ENCODE measurements around the gene CEP57. TPM values are rescaled to one million over a fixed set of nuclear protein-coding genes. Genes with fewer than 3 reads are reported as not detected.
"Not testable (repeated sequence)": the region's sequence is repeated elsewhere in the genome, so short reads cannot be mapped to it uniquely, and the experiment has no call there.

Gene CEP57
- total RNA-seq, 4 donors from 2014 or later: 18.6 to 30.1 (median 23.8) TPM

GRCh38 chr11:95850137-95850536 lies 59.8 kb downstream of the CEP57 start:
- Histone ChIP-seq H3K4me3 (no peak overlapping the region), H3K27ac (no peak overlapping the region), H3K27me3 (no peaks in the 10 kb centered on the region), H3K4me1 (peaks cover 0 to 5% (median 0%) of the 10 kb centered on the region in 3 donors), H3K9me3 (no peaks in the 10 kb centered on the region), H3K36me3 (peaks cover 3 to 63% (median 5%) of the 10 kb centered on the region in 3 donors)
- no peak for DNase-seq
- intact Hi-C loops (cut with DNase I): no loop called here
- TF ChIP-seq, protein P1, sequence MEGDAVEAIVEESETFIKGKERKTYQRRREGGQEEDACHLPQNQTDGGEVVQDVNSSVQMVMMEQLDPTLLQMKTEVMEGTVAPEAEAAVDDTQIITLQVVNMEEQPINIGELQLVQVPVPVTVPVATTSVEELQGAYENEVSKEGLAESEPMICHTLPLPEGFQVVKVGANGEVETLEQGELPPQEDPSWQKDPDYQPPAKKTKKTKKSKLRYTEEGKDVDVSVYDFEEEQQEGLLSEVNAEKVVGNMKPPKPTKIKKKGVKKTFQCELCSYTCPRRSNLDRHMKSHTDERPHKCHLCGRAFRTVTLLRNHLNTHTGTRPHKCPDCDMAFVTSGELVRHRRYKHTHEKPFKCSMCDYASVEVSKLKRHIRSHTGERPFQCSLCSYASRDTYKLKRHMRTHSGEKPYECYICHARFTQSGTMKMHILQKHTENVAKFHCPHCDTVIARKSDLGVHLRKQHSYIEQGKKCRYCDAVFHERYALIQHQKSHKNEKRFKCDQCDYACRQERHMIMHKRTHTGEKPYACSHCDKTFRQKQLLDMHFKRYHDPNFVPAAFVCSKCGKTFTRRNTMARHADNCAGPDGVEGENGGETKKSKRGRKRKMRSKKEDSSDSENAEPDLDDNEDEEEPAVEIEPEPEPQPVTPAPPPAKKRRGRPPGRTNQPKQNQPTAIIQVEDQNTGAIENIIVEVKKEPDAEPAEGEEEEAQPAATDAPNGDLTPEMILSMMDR (IDR thresholded peaks at IDR 0.05): no peak

DNA sequence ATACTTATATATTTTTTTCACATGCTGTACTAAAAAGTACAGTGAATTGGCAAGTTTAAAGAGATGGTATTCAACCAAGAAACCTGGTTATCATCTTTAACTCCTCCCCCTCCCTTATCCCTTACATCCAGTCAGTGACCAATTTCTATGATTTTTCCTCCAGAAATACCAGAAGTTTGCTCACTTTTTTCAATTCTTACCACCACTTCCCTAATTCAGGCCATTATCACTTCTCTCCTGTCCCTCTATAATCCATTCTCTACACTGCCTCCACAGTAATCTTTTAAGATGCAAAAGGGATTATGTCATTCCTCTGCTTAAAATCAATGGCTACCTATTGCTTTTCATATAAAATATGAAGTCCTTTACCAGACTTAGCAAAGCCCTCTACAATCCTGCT lies 62.8 kb downstream of the CEP57 start:
- intact Hi-C loops (cut with DNase I): no loop called here
- Histone ChIP-seq H3K36me3 (peaks cover 0 to 67% (median under 1%) of the 10 kb centered on the region in 3 donors), H3K27me3 (no peaks in the 10 kb centered on the region), H3K4me3 (no peak overlapping the region), H3K9me3 (no peaks in the 10 kb centered on the region), H3K27ac (no peak overlapping the region), H3K4me1 (peaks cover 0 to 5% (median 0%) of the 10 kb centered on the region in 3 donors)
- DNase-seq: no peak
- TF ChIP-seq, protein P1 (IDR thresholded peaks at IDR 0.05): no peak
- TF ChIP-seq POLR2A (IDR thresholded peaks at IDR 0.05): no peak

DNA sequence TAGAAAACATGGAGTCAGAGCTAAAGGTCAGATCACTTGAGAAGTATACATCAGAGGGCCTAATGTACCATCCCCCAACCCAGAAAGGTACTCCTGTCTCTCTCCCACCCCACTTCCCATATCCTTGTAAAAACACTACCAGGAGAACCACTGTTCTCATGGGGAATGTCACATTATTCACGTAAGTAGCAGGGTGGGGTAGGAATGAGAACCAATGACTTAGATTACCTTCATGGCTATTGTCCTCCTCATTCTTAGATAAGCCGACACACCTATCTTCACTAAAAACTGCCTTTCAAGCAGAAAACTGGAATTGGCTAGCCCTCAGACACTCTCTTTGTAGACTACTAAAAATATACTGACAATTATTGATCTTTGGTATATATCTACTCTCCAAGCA lies 63.6 kb downstream of the CEP57 start:
- intact Hi-C loops (cut with DNase I): no loop called here

DNA sequence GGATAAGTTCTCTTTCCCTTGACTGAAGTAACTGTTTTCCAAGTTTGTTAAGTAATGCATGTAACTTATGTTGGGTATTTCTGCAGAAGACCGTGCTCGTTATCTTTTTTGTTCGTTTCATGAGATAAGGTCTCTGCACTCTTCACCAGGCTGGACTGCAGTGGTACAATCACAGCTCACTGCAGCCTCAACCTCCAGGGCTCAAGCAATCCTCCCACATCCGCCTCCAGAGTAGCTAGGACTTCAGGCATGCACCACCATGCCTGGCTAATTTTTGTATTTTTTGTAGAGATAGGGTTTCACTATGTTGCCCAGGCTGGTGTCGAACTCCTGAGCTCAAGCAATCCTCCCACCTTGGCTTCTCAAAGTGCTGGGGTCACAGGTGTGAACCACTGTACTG lies 64.1 kb downstream of the CEP57 start:
- intact Hi-C loops (cut with DNase I); H3K9me3 ChIP-seq; DNase-seq; H3K4me3 ChIP-seq; H3K27me3 ChIP-seq; H3K27ac ChIP-seq; H3K4me1 ChIP-seq: not testable (repeated sequence)
- H3K36me3 ChIP-seq: peaks cover 0 to 75% (median 0%) of the 10 kb centered on the region in 3 donors
- 93 to 95% methylated on average over 5 of the region's 5 CpGs for WGBS, 2 donors

More for the DNA sequence above, 63.6 kb downstream of the CEP57 start:
- DNase-seq: no peak
- Histone ChIP-seq H3K4me1 (peaks cover 0 to 5% (median 0%) of the 10 kb centered on the region in 3 donors), H3K4me3 (no peak overlapping the region), H3K36me3 (peaks cover 0 to 73% (median 0%) of the 10 kb centered on the region in 3 donors), H3K9me3 (no peaks in the 10 kb centered on the region), H3K27ac (no peak overlapping the region), H3K27me3 (no peaks in the 10 kb centered on the region)
- TF ChIP-seq, protein P1 (IDR thresholded peaks at IDR 0.05): no peak
- no peak for TF ChIP-seq POLR2A (IDR thresholded peaks at IDR 0.05)
- WGBS, 2 donors: 87 to 89% methylated on average over 2 of the region's 2 CpGs

- H3K4me1 ChIP-seq; DNase-seq; H3K9me3 ChIP-seq; H3K27me3 ChIP-seq; H3K4me3 ChIP-seq; H3K27ac ChIP-seq; intact Hi-C loops (cut with DNase I): not testable (repeated sequence)
- peaks cover 0 to 82% (median 0%) of the 10 kb centered on the region in 3 donors for H3K36me3 ChIP-seq
- 86 to 91% methylated on average over 3 of the region's 4 CpGs for WGBS, 2 donors
These were observed 69.7 kb downstream of the CEP57 start for GRCh38 chr11:95860024-95860423.

- Histone ChIP-seq H3K27ac (no peak overlapping the region), H3K4me3 (no peak overlapping the region), H3K36me3 (peaks cover 0 to 52% (median 0%) of the 10 kb centered on the region in 3 donors), H3K4me1 (no peaks in the 10 kb centered on the region), H3K27me3 (no peaks in the 10 kb centered on the region), H3K9me3 (no peaks in the 10 kb centered on the region)
- 95 to 96% methylated on average over 2 of the region's 2 CpGs for WGBS, 2 donors
- no peak for TF ChIP-seq POLR2A (IDR thresholded peaks at IDR 0.05)
- TF ChIP-seq, protein P1 (IDR thresholded peaks at IDR 0.05): no peak
- no peak for DNase-seq
- intact Hi-C loops (cut with DNase I): no loop called here
These were observed 73.3 kb downstream of the CEP57 start for GRCh38 chr11:95863486-95864140.

Data from esophagus squamous epithelium (tissue), 5 donors.